DMS 273 treated with DMSO at 0.1 percent for 48 hours (cell line): ENCODE measurements around the gene OR6V1.
"Not testable (repeated sequence)": the region's sequence is repeated elsewhere in the genome, so short reads cannot be mapped to it uniquely, and the experiment has no call there.

Experiments
- DNase-seq: peaks from one replicate; lab custom pipeline; 2025; lab: John Stamatoyannopoulos, UW

The OR6V1 gene

GRCh38 chr7:143042790-143043271, 9.3 kb upstream of the OR6V1 start:
- no peak for DNase-seq

- no peak for DNase-seq
Measured at GRCh38 chr7:143043391-143043790, 8.8 kb upstream of the OR6V1 start.

DNA sequence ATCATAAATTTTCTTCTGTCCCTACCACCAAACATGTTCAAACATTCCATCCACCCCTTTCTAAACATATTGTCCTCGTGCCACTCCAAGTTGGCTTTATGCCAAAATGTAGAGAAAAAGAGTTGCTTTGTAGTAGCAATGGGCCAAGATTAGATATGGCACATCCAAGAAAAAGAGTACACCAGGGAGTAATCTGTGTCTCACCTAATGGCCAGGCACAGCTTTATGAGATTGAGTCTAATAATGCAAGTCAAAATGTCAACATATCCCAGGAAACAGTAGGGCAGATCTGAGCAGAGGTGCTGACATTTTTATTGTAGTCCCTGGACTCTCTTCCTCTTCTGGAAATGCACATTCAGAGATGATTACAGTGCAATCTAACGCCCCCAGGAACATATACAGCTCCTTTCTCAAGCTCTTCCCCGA, 5.7 kb upstream of the OR6V1 start:
- DNase-seq: no peak

DNA sequence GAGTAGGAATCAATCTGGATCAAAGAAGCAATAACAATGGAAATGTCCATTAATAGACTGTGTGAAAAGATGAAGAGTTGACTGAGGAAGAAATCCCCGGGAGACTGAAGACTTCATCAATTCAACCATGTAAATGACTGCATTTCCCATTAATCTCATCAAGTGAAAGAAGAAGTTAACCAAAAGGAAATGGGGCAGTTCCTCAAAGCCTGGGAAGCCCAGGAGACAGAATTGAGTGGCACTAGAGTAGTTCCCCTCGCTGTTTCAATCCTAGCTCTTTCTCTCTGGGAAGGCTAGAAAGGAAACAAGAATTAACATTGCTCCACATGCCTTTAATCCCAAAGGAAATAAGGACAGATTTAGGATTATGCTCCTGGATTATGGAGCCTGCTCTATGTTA, 4.8 kb upstream of the OR6V1 start:
- DNase-seq: no peak

DNA sequence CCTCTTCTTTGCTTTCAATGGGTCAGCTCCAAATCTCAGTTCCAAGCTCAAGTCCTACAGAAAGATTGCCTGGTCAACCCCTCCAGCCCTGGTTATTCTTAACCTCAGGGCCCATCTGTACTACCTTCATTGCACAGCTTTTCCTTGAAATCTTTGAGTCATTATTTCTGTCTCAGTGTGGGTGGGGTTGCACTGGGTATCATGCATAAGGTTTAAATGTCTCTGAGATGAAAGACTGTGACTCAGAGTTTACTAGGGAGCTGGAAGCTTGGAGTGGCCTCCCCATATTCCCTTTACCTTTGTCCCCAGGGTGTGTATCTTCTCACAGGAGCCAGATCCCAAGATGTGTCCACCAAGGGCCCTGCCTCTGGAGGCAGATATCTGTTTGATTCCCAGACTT, 3.3 kb upstream of the OR6V1 start:
- DNase-seq: no peak

- no peak for DNase-seq
Measured at GRCh38 chr7:143049362-143049761, 2.8 kb upstream of the OR6V1 start.

GRCh38 chr7:143050931-143051330, 1.2 kb upstream of the OR6V1 start:
- DNase-seq: no peak

DNA sequence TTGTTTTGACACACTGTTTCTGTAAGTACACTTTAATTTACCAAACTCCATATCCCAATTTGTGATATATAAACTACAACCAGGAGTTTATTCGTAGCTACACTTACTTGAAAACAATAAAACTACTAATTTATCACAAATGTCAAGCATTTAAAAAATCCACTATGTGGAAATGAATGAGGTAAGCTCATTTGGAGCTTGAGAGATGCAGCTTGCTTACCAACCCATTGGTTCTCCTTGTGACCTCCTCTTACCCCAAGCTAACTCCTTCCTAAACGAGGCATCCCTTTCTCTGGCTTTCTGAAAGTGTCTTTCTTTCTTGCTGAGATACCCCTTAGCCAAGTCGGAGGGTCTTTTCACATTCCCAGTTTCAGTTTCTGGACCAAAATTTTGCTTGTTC, 2.5 kb downstream of the OR6V1 start:
- DNase-seq: no peak

DNA sequence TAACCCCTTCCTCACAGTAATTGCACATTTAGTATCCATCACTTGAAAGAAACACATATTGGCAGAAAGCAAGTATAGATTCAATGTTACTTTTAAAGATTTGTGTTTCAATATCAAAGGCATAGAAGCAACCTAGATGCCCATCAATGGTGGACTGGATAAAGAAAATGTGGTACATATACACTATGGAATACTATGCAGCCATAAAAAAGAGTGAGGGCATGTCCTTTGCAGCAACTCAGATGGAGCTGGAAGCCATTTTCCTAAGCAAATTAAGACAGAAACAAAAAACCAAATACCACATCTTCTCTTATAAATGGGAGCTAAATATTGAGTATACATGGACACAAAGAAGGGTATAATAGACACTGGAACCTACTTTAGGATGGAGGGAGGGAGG, 3.6 kb downstream of the OR6V1 start:
- no peak for DNase-seq

DNA sequence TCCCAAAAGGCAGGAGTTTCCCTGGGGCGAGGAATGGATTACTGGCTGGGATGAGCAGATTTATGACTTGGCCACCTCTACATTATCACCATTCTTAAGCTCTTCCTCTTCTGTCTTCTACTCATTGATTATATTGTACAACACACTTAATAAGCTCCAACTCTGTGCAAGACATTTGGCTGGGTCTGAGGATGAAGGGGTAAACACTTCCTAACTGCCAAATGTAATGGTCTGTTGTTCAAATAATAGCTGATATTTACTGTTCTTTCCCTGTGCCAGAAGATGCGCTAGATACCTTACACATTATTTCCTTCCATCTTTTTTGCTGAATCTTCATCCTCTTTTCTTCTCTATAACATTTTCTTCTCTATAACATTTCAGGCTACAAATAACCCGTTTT, 11.6 kb downstream of the OR6V1 start:
- DNase-seq: no peak

DNA sequence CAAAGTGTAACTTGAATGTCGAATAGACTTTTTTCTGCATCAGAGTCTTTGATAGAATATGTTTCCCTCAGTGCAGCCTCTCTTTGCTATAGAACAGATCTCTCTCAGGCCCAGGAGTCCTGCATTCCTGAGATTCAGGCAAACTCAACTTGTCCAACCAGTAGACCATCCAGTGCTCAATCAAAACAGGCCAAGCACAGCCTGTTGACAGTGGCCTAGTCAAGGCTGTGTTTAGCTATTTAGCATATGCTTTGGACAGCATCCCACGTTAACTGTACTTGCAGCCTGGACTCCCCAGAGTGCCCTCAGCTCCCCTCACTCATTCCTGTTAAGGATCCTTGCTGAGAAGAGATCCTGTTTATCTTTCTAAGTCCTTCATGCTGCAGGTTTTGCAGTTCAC, 16.3 kb downstream of the OR6V1 start:
- DNase-seq: no peak

DNA sequence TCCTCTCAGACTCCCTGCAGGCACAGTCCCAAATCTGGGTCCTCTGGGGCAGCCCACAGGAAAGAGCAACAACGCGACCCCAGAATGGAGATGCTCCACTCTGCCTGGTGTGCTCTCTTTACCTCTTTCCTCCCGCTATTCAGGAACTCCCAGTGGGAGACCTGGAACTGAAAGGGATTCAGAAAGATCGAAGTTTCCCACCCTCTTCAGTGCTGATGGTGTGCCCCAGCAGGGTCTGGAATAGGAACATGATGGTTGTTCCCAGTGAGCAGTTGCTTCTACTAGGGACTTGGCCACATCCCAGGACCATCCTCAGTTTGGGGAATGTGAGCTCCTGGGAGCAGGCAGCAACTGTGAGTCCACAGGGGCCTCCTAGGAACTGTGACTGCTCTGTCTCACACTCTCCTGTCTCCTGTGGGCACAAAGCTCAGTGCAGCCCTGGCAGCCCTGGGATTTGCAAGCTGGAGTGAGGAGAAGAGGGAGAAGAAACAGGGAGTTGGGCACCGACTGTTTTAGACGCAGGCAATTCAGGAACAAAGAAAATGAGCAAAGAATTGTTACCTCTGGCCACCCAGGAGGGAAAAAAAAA, 17.9 kb downstream of the OR6V1 start:
- DNase-seq: no peak

GRCh38 chr7:143073556-143073955, 21.4 kb downstream of the OR6V1 start:
- DNase-seq: no peak

GRCh38 chr7:143074141-143074540, 22.0 kb downstream of the OR6V1 start:
- DNase-seq: no peak

DNA sequence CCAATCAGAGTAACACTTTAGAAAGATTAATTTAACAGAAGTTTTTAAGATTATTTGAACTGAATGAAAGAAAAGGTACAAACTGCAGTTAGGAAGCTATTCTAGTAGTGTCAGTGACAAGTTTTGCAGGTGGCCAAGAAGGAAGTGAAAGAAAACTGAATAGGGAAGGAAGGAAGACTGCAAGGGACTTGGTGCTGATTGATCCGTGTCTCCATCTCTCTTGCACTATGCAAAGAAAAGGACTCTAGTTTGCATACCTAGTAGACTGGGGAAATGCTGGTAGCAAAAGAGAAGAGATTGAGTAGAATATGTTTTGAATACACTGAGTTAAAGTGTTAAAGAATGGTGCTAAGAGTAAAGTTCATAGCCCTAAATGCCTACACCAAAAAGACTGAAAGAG, 33.0 kb downstream of the OR6V1 start:
- no peak for DNase-seq

DNA sequence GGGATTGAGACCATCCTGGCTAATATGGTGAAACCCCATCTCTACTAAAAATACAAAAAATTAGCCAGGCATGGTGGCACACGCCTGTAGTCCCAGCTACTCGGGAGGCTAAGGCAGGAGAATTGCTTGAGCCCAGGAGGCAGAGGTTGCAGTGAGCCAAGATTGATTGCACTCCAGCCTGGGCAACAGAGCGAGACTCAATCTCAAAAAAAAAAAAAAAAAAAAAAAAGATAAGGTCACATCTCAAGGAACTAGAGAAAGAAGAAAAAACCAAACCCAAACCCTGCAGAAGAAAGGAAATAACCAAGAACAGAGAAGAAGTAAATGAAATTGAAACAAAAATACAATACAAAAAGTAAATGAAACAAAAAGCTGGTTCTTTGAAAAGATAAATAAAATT, 33.5 kb downstream of the OR6V1 start:
- DNase-seq: not testable (repeated sequence)

DNA sequence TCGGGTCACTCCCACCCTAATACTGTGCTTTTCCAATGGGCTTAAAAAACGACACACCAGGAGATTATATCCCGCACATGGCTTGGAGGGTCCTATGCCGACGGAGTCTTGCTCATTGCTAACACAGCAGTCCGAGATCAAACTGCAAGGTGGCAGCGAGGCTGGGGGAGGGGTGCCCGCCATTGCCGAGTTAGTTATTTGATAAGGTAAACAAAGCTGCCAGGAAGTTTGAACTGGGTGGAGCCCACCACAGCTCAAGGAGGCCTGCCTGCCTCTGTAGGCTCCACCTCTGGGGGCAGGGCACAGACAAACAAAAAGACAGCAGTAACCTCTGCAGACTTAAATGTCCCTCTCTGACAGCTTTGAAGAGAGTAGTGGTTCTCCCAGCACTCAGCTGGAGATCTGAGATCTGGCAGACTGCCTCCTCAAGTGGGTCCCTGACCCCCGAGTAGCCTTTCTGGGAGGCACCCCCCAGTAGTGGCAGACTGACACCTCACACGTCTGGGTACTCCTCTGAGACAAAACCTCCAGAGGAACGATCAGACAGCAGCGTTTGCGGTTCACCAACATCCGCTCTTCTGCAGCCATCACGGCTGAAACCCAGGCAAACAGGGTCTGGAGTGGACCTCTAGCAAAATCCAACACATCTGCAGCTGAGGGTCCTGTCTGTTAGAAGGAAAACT, 36.5 kb downstream of the OR6V1 start:
- not testable (repeated sequence) for DNase-seq

DNA sequence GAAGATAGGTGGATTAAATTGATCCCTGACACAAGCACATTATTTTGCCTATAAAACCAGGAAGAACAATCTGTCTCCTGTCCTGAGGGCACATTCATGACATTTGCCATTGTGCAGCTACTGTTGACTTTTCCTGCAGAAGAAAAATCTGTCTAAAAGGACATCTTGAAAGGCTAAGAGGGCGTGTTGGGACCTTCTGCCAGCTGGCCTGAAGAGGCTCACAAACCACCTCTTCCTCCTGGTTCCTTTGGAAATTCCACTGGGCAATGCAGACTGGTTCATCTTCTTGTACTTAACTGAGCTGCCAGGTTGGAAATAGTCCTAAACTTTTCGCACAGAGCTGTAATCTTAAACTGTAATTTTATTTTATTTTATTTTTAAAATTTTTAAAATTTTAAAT, 44.0 kb downstream of the OR6V1 start:
- DNase-seq: no peak

DNA sequence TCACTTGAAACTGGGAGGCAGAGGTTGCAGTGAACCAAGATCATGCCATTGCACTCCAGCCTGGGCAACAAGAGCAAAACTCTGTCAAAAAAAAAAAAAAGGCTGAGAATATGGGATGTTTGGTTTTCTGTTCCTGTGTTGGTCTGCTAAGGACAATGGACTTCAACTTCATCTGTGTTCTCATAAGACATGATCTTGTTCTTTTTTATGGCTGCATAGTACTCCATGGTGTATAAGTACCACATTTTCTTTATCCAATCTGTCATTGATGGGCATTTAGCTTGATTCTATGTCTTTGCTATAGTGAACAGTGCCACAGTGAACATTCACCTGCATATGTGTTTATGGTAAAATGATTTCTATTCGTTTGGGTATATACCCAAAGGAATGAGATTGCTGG, 47.4 kb downstream of the OR6V1 start:
- not testable (repeated sequence) for DNase-seq
